Endothelial cell of umbilical vein (primary cell): ENCODE measurements around the gene EEFSEC. TPM values are rescaled to one million over a fixed set of nuclear protein-coding genes. Genes with fewer than 3 reads are reported as not detected.

Experiments
- BruUV-seq: library from RNA; stranded (reverse); fragments of 400-500 nt; replicated peaks from 2 replicates; lab custom pipeline; 2021; lab: Mats Ljungman, UMichigan
- CTCF ChIA-PET: fragments of 300-600, 350-600 bp; sonication (Branson Sonifier 250); formaldehyde crosslinking; loops from one replicate; lab custom pipeline; 2021; ENCODE audit warnings: antibody characterized with exemption, inconsistent platforms; lab: Charles Lee
- POLR2A ChIA-PET: fragments of 300-600, 350-600 bp; sonication (Branson Sonifier 250); formaldehyde crosslinking; loops from one replicate; lab custom pipeline; 2021; ENCODE audit warnings: antibody characterized with exemption, inconsistent platforms; lab: Charles Lee
- DNase-seq: peaks from one replicate; pipeline ENCODE4 v3.0.0-alpha.2; 2011; ENCODE audit warnings: low read depth, low spot score
- FAIRE-seq: peaks from 2 replicates; lab custom pipeline; 2011; peaks lifted over from hg19 to GRCh38; lab: Jason Lieb, UNC
- H2AFZ ChIP-seq: 2 replicates; pipeline ENCODE4 v1.6.0; 2012; ENCODE audit warnings: low read depth, low read length, control low read depth, inconsistent platforms
- H3K27ac ChIP-seq: 2 replicates; pipeline ENCODE4 v1.5.1; 2011; ENCODE audit warnings: low read depth, mild to moderate bottlenecking, control low read depth, low read length, moderate library complexity; ENCODE audit not compliant: insufficient read depth
- H3K27me3 ChIP-seq, 2 experiments: 2 replicates each; pipeline versions ENCODE4 v1.6.0 to v1.6.1; 2011; ENCODE audit warnings: low read length in 2 of 2, mixed read lengths in 1 of 2; ENCODE audit not compliant: control insufficient read depth in 2 of 2, insufficient read depth in 2 of 2
- H3K36me3 ChIP-seq, 2 experiments: 2 replicates in 1 of 2; 3 replicates in 1 of 2; pipeline ENCODE4 v1.5.1; 2011; ENCODE audit warnings: low read length in 2 of 2, mild to moderate bottlenecking in 1 of 2, moderate library complexity in 1 of 2; ENCODE audit not compliant: control insufficient read depth in 2 of 2, insufficient read depth in 2 of 2; ENCODE audit errors: extremely low read depth in 1 of 2
- H3K4me1 ChIP-seq: 3 replicates; pipeline ENCODE4 v1.5.1; 2011; ENCODE audit warnings: mild to moderate bottlenecking, low read length; ENCODE audit not compliant: control insufficient read depth, insufficient read depth; ENCODE audit errors: extremely low read depth
- H3K4me2 ChIP-seq: 2 replicates; pipeline ENCODE4 v1.6.1; 2011; ENCODE audit warnings: low read length, control low read depth, mixed read lengths; ENCODE audit not compliant: insufficient read depth
- H3K4me3 ChIP-seq, 3 experiments: fragments of 200-600 bp in 1 of 3; sonication (generic), shearing (Covaris generic) in 1 of 3; replicated peaks in 1 of 3; 2 replicates each; pipeline ENCODE4 v1.5.1; 2011 to 2016; ENCODE audit warnings: control low read depth in 3 of 3, low read length in 3 of 3, mild to moderate bottlenecking in 2 of 3, inconsistent platforms in 1 of 3, low read depth in 1 of 3, moderate library complexity in 1 of 3; ENCODE audit not compliant: insufficient read depth in 1 of 3
- H3K79me2 ChIP-seq: 2 replicates; pipeline ENCODE4 v1.6.0; 2012; ENCODE audit warnings: low read length, inconsistent platforms; ENCODE audit not compliant: control insufficient read depth, insufficient read depth
- H3K9ac ChIP-seq: replicated peaks from 2 replicates; pipeline ENCODE3; 2011; ENCODE audit warnings: low read length, control low read depth; ENCODE audit not compliant: insufficient read depth; ENCODE audit errors: extremely low read depth
- H3K9me1 ChIP-seq: replicated peaks from 3 replicates; pipeline ENCODE4 v1.6.0; 2011; ENCODE audit warnings: mild to moderate bottlenecking, low read length; ENCODE audit not compliant: control insufficient read depth, insufficient read depth; ENCODE audit errors: extremely low read depth
- H3K9me3 ChIP-seq: replicated peaks from 2 replicates; pipeline ENCODE4 v1.5.1; 2012; ENCODE audit warnings: low read length, inconsistent platforms; ENCODE audit not compliant: control insufficient read depth, insufficient read depth
- H4K20me1 ChIP-seq: replicated peaks from 2 replicates; pipeline ENCODE3; 2011; ENCODE audit warnings: mild to moderate bottlenecking, low read length; ENCODE audit not compliant: control insufficient read depth, insufficient read depth; ENCODE audit errors: extremely low read depth
- EZH2 ChIP-seq: IDR thresholded peaks from 2 replicates; pipeline ENCODE4 v1.6.1; 2012; ENCODE audit warnings: borderline replicate concordance, low read depth, mild to moderate bottlenecking, moderate library complexity, low read length, inconsistent platforms; ENCODE audit not compliant: severe bottlenecking
- FOS ChIP-seq: IDR thresholded peaks from 2 replicates; pipeline ENCODE4 v1.6.1; 2011; ENCODE audit warnings: mild to moderate bottlenecking, low read length, moderate library complexity, borderline replicate concordance; ENCODE audit not compliant: insufficient read depth
- GATA2 ChIP-seq: IDR thresholded peaks from 2 replicates; pipeline ENCODE4 v1.7.0; 2011; ENCODE audit warnings: low read depth, mild to moderate bottlenecking, moderate library complexity, mixed read lengths, low read length; ENCODE audit not compliant: insufficient read length, insufficient read depth
- JUN ChIP-seq: IDR thresholded peaks from 2 replicates; pipeline ENCODE4 v1.6.1; 2011; ENCODE audit warnings: borderline replicate concordance, low read depth; ENCODE audit not compliant: insufficient read length, insufficient read depth
- MYC ChIP-seq: IDR thresholded peaks from one replicate; pipeline ENCODE4 v1.6.1; 2011; ENCODE audit warnings: mild to moderate bottlenecking, low read depth, low read length
- POLR2A ChIP-seq: IDR thresholded peaks from 2 replicates; pipeline ENCODE4 v1.6.1; 2012; ENCODE audit warnings: low read depth, mild to moderate bottlenecking, control low read depth, low read length
- POLR2AphosphoS5 ChIP-seq: IDR thresholded peaks from 2 replicates; pipeline ENCODE4 v1.6.1; 2012; ENCODE audit warnings: low read depth, mild to moderate bottlenecking, control low read depth, low read length, moderate library complexity; ENCODE audit not compliant: insufficient read depth
- dilution Hi-C: fragments of 300-500 bp; cut with MboI; formaldehyde crosslinking; loops from one replicate; pipeline ENCODE4 v1.15.0; 2019; ENCODE audit warnings: low sequenced_read_pairs; ENCODE audit not compliant: extremely low pct_ligation_motif_present
- intact Hi-C: fragments of 100-400 bp; cut with micrococcal nuclease; formaldehyde crosslinking; loops from one replicate; pipeline ENCODE4 v1.10.0; 2022
- polyA plus RNA-seq, 4 experiments: library from polyadenylated mRNA; depleted of rRNA in 3 of 4; stranded (reverse) in 3 of 4; unstranded in 1 of 4; fragments of >200 nt; gene quantifications; 2 replicates each; pipeline versions ENCODE4 v1.2.1 to v1.2.3, GENCODE V29; 2011 to 2012; ENCODE audit warnings: missing spikeins in 1 of 4
- total RNA-seq: library from RNA; stranded (reverse); gene quantifications from 2 replicates; pipeline ENCODE4 v1.2.3, GENCODE V29; 2021
- TF ChIP-seq, protein P1 (sequence below): IDR thresholded peaks from 2 replicates; pipeline ENCODE4 v1.6.1; 2011; ENCODE audit not compliant: insufficient read depth, insufficient read length
- TF ChIP-seq, protein P2 (sequence below), 2 donors: IDR thresholded peaks; 1 replicate in 1 of 2; 2 replicates in 1 of 2; pipeline ENCODE4 v1.5.1; 2011; ENCODE audit warnings: low read length in 2 of 2, mild to moderate bottlenecking in 2 of 2, moderate library complexity in 2 of 2, control low read depth in 1 of 2, inconsistent platforms in 1 of 2, low read depth in 1 of 2; ENCODE audit not compliant: insufficient read depth in 1 of 2; ENCODE audit errors: extremely low read depth in 1 of 2

EEFSEC gene
- total and polyA plus RNA-seq, 2 donors (not counting 3 experiments of a cell fraction or from before 2014, with no cell fraction given) = 13.1 to 14.5 TPM

DNA sequence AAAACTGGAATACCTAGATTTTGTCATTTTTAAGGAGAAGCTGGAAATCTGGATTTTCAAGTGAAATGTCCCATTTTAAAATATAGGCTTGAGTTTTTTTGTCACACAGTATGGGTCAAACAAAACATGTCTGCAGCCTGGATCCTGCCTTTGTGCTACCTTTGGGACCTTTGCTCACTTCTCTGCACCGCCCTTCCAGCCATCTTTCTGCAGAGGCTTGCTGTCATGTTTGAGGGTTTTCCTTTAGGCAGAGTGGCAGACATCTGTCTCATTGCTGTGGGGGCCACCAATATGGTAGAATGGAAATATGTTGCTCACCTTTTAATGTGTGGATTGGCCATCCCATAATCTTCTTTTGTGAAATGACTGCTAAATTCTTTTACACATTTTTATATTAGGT is 136.3 kb downstream of the EEFSEC start:
- Histone ChIP-seq H3K9me1 (no peaks in the 10 kb centered on the region), H4K20me1 (no peaks in the 10 kb centered on the region), H3K4me2 (no peak overlapping the region), H3K4me1 (no peaks in the 10 kb centered on the region), H2AFZ (no peak overlapping the region), H3K27ac (no peak overlapping the region), H3K4me3 (no peak overlapping the region), H3K9me3 (no peaks in the 10 kb centered on the region), H3K36me3 (no peaks in the 10 kb centered on the region), H3K79me2 (no peaks in the 10 kb centered on the region), H3K9ac (no peak overlapping the region), H3K27me3 (no peaks in the 10 kb centered on the region)
- intact Hi-C loops (no loop called here), dilution Hi-C loops (no loop called here)
- CTCF ChIA-PET = interaction anchor here (1.1 kb wide), 1 partner anchor 12 kb away, joined by 3 read pairs; no protein-coding TSS in a partner anchor
- no peak for TF ChIP-seq POLR2AphosphoS5
- TF ChIP-seq, protein P1, sequence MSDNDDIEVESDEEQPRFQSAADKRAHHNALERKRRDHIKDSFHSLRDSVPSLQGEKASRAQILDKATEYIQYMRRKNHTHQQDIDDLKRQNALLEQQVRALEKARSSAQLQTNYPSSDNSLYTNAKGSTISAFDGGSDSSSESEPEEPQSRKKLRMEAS = no peak
- no peak for TF ChIP-seq FOS
- TF ChIP-seq, protein P2, sequence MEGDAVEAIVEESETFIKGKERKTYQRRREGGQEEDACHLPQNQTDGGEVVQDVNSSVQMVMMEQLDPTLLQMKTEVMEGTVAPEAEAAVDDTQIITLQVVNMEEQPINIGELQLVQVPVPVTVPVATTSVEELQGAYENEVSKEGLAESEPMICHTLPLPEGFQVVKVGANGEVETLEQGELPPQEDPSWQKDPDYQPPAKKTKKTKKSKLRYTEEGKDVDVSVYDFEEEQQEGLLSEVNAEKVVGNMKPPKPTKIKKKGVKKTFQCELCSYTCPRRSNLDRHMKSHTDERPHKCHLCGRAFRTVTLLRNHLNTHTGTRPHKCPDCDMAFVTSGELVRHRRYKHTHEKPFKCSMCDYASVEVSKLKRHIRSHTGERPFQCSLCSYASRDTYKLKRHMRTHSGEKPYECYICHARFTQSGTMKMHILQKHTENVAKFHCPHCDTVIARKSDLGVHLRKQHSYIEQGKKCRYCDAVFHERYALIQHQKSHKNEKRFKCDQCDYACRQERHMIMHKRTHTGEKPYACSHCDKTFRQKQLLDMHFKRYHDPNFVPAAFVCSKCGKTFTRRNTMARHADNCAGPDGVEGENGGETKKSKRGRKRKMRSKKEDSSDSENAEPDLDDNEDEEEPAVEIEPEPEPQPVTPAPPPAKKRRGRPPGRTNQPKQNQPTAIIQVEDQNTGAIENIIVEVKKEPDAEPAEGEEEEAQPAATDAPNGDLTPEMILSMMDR (IDR thresholded peaks at IDR 0.05; ENCODE audit: extremely low read depth in 1 of 2, insufficient read depth in 1 of 2, low read depth in 1 of 2, low read length in 2 of 2) = no peak
- no peak for TF ChIP-seq MYC
- no peak for TF ChIP-seq JUN
- no peak for TF ChIP-seq POLR2A
- TF ChIP-seq GATA2 = no peak
- TF ChIP-seq EZH2 = no peak
- DNase-seq (no peak), FAIRE-seq (no peak)
- POLR2A ChIA-PET = no interaction called here
- BruUV-seq = no TSS peak
